GDM1 (cell line): ENCODE data around the gene DMAC2.
"Not testable (repeated sequence)": the region's sequence is repeated elsewhere in the genome, so short reads cannot be mapped to it uniquely, and the experiment has no call there.

Source experiments
- DNase-seq: peaks from one replicate; lab custom pipeline; 2025; lab: John Stamatoyannopoulos, UW

The DMAC2 gene

DNA sequence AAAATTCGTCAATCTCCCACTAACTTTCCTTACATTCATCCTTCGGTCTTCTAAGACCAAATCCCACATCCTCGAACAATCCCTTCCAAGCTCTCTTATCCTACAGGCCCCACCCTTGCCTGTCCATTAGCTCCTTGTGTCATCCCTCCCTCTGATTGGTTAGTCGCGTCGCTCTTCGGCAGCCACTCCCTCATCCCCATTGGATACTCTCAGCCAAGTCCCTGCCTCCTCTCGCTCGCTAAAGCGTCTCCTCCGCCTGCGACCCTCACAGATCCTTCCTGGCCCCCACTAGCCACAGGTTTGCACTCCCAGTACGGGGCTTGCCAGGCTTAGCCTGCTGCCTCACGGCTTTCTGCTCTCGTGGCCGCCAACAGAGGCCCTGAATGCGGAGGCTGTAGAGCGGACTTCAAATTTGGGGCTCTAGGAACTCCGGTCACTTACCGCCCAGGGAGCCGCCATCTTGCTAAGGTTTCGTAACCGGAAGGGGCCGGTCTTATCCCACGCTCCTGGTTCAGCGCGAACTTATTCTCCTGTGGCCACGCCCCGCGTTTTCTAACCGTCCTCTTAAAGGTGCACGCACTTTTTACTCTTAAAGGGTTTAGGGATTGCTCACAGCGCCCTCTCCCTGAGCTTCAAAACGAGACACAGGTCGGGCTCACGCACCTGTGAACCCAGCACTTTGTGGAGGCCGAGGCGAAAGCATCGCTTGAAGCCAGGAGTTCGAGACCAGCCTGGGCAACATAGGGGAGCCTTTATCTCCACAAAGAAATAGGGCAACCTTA is at the start of gene DMAC2:
Gene DMAC2, minus strand, starts transcription at position 472 of the 782 bp plus-strand sequence. Its CDS starts 13 bp downstream, at position 459.
- DNase-seq, result peak; percentile 95

DNA sequence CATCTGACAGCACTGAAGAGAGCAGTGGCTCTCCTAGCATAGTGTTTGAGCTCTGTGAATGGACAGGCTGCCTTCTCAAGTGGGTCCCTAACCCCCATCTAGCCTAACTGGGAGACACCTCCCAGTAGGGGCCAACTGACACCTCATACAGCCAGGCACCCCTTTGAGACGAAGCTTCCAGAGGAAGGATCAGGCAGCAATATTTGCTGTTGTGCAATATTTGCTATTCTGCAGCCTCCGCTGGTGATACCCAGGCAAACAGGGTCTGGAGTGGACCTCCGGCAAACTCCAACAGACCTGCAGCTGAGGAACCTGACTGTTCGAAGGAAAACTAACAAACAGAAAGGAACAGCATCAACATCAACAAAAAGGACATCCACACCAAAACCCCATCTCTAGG is 47.2 kb upstream of the DMAC2 start:
- not testable (repeated sequence) for DNase-seq

DNA sequence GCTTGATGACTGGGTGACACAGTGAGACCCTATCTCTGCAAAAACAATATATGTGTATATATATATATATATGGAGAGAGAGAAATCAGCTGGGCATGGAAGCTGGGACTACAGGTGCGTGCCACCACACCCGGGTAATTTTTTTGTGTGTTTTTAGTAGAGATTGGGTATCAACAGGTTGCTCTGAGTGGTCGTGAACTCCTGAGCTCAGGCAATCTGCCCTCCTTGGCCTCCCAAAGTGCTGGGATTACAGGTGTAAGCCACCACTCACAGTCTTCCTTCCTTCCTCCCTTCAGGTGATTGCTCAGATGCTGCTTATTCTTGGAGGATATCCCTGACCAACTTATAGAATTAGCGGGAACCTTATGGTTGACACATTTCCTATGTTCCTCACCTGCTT is 45.1 kb upstream of the DMAC2 start:
- no peak for DNase-seq

DNA sequence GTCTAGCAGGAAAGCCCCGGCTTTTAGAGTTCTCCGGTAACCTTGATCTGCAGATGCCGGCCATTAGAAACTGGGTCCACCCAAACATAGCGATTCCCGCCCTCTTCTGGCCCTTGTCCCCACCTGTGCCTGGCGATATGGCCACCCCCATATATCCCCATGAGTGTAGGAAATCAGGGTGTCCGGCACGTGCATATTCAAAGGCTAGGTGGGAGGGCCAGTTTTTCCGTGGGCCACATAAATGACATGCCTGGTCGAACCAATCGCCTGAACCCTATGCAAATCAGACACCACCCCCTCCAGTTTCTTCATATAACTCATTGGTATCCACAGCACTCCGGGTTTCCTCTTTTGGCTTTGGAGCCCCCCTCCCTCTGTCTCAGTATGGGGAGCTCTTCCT is 40.6 kb upstream of the DMAC2 start:
- no peak for DNase-seq

DNA sequence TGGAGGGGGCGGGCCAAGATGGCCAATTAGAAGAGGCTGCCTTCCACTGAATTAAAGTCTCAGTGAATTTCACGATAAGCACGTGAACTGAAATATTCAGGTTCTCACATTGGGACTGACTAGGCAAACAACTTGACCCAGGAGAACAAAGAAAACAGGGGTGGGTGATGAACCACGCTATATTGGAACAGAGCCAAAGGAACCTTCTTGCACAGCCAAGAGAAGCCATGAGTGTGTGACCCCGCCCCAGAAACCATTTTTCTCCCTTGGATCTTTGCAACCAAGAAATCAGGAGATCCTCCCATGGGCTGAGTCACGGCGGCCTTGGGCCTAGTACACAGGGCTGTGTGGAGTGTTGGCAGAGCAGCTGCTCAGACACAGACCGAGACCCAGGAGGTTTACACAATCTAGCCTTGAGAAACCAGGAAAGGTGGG is 40.1 kb upstream of the DMAC2 start:
- no peak for DNase-seq

DNA sequence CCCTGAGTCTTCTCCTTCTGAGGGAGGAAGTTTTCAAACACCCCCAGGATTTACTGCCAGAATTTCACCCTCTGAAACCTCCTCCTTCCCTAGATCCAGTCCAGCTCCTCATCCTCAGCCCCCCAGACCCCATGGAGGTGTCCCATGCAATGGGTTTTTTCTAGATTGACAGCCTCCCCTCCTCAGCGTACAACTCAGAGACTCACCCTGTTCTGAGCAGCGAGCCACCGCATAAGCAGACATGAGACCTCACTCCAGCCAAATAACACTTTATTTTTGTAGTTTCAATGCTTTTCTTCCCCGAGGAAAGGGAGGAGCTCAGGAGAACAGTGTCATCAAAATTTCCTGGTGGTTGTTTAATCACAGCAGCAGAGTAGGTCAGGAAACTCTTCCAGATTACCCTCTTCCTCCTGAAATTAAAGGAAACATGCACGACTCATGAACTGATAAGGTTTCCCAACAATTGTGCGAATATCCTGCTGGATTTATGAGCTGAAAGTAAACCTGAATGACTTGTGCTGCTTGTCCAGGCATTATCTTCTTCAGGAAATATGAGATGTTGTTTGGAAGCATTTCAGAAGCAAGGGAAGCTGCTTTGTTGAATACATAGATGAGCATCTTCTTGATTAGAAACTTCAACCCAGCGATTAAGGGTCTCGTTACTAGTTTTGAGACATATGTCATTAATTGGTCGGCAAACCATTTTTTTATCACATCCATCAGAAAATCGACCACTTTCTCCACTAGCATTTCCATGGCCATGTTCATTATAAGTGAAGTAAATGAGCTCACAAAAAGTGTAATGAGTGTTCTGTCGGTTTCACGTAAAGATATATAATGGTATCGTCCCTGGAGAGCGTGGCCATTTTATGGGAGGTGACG is 39.4 kb upstream of the DMAC2 start:
- no peak for DNase-seq

DNA sequence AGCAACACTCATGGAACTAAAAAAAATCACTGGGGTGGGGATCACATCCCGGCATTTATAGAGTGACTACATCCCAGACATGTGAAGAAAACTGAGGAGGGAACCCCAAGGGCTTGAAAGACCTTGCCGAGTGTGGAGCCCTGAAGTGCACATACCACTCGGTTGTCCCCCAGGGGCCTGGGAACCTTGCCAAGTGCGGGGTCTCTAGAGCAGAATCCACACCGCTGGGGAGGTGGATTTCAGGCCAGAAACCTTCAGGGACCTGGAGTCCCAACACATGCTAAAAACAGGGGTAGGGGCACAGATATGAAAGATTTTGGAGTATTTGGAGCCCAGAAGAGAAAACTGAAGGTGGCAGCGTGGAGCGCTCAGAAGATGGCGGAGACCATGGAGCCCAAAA is 38.5 kb upstream of the DMAC2 start:
- DNase-seq, result no peak

DNA sequence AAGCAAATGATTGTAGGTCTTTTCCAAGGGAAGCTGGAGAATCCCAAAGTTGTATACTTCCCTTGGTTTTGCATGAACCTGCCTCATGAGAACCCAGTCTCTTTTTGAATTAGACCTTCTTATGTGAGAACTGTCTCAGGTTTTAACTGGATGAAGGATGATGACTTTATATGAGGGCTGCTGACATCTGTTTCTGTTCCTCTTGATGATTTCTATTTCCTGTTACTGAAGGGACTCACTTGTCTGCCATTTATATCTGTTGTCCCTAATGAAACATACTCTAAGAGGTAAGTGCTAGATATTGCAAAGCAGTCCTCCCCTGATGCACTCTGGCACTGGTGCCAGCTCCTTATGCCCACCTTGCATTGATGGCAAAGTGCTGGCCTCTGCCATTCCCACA is 36.9 kb upstream of the DMAC2 start:
- DNase-seq, result no peak

DNA sequence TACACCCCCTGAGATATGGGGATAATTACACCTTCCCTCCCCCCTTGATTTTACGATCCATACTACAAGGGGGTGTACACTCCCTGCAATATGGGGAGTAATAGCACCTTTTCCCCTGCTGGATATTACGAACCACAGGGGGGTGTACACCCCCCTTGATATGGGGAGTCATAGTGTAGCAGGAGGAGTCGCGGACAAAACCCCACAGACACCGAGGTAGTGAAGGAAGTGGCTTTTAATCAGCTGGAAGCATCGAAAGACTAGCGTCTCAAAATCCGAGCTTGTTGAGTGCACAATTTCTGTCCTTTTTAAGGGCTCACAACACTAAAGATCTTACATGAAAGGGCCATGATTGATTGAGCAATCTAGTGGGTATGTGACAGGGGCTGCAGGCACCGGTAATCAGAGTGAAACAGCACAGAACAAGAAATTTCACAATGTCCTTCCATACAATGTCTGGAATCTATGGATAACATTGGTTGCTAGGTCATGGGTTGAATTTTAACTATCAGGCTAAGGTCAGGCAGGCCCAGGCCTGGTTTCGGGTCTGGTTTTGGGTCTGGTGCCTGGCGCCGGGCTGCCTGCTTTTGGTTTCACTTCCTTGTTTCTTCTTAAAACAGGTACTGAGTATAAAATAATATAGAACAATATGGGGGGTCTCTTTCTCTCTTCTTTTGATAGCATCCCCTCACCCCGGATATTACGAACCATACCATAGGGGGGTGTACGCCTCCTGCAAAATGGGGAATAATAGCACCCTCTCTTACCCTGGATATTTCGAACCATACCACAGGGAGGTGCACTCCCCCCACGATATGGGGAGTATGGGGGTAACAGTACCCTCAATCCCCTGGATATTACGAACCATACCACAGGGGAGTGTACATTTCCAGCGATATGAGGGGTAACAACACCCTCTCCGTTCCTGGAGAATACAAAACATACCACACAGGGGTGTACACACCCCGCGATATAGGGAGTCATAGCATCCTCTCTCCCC is 23.8 kb upstream of the DMAC2 start:
- not testable (repeated sequence) for DNase-seq

DNA sequence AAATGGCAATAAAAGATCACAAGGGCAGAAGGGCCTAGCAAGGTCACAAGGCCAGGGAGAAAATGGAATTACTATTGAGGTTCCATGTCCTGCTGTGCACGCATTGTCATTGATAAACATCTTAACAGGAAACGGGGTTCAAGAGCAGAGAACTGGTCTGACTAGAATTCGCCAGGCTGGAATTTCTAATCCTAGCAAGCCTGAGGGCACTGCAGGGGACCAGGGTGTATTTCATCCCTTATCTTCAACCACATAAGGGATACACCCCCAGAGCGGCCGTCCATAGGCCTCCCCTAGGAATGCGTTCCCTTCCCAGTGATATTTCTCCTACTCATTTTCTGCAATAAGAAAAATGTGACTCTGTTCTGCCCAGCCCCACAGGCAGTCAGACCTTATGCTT is 22.8 kb upstream of the DMAC2 start:
- DNase-seq, result no peak

DNA sequence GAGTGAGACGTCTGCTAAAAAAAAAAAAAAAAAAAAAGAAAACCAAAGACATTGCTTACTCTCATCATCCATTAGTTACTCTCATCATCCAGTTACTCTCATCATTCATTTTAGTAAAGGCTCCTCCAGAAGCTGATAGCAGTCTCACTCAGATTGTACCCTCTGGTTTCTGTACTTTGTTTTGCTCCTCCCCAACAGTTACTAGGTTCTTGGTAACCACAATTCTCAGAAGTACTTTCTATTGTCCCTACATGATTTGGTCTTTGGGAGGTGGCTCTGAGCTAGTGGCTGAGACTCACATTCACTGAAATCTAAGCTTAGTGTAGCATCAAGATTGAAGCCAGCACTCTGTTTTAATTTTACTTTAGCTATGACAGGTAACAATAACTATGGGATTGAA is 17.5 kb upstream of the DMAC2 start:
- no peak for DNase-seq

DNA sequence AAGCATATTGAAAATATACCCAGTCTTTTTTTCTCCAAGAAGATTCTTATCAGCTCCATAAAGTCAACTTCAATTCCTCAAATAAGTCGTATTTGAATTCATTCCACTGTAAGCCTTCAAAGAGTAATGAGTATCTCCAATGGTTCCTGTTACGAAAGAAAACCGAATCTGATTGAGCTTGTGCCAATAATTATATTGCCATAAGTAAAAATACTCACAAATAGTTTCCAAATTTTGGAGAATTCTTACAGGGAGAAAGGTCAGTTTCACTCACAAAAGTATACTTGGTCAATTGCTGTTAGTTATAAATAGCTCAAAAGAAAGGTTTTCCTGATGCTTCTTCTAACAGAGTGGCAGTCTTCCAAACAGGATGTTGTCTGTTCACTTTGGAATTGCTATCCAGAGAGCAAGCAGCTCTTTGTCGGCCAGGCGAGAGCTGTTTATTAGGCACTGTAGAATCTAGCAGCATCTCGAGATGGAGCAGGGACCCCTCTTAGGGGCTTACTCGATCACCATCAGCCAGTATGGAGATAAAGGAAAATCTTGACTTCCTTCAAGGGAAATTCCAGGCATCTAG is 16.7 kb upstream of the DMAC2 start:
- DNase-seq, result no peak

DNA sequence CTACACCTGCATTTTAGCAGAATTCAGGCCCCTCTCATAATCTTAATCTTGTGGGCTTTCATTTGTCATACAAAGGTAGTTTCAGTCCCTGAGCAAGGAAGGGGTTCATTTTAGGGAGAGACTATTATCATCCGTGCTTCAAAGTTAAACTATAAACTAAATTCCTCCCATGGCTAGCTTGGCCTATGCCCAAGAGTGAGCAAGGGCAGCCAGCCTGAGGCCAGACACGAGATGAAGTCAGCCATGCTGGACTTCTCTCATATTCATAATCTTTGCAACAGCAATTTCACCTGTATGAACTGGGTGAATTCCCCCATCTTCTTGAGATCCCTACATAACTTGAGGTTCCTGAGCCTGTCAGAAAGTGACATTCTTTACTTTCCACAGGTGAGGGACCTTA is 16.2 kb upstream of the DMAC2 start:
- DNase-seq, result no peak

DNA sequence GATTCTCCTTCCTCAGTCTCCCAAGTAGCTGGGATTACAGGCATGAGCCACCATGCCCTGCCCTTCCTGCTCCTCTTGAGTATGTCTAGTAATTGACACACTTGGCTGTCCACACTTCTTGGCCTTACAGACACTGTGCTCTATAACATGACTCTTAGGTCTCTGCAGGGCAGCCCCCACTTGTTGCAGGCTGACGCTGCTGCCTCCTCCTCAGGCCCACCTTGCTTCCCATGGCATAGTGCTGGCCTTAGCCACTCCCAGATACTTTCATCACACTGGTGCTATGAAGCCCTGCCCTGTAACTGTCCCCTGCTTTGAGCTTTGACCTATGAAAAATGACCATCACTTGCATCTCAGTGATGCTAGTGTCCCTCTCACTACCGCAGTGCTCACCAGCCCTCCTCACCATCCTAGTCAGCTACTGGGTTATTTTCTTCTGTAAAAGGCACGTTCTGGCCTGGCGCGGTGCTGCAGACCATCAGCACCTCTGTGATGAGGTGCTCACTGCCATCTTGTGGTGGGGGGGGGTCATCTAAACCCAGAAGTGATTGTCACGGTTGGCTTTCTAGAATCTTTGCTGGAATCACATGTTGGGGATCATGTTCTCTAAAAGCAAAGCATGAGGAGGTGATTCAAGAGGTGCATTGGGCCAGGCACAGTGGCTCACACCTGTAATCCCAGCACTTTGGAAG is 13.0 kb upstream of the DMAC2 start:
- no peak for DNase-seq

DNA sequence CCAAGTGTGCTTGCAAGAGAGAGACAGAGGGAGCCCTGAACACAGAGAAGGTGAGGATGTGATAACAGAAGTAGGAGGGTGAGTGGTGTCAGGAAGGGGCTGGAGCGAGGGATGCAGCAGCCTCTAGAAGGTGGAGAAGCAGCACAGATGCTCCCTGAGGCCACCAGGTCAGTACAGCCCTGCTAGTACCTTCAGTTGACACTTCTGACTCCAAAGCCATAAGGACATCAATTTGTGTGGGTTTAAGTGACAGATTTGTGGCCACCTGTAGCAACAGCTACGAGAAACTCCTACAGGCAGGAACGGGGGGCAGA is 10.1 kb upstream of the DMAC2 start:
- DNase-seq, result no peak

DNA sequence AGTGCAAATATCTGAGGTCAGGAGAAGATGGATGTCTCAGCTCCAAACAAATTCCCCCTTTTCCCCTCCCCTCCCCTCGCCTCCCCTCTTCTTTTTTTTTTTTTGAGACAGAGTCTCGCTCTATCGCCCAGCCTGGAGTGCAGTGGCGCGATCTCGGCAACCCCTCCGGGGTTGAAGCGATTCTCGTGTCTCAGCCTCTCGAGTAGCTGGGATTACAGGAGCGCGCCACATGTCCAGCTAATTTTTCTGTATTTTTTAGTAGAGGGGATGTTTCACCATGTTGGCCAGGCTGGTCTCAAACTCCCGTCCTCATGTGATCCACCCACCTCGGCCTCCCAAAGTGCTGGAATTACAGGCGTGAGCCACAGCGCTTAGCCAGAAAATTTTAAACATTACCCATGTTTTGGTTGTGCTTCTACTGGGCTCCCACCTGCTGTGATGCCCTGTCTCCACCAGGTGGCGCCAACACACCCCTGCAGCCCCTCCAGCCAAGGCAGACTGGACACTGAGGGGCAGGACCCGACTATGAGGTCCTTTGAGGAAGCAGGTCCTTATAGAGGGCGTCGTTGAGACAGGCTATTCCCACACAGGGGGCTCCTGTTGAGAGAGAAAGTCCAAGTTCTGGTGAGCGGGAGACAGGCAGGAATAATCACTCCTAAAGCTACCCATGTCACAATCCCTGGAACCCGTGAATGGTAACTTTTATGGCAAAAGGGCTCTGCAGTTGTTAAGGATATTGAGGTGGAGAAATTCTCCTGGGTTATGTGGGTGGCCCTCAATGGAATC is 9.6 kb upstream of the DMAC2 start:
- DNase-seq, result peak; percentile 52

DNA sequence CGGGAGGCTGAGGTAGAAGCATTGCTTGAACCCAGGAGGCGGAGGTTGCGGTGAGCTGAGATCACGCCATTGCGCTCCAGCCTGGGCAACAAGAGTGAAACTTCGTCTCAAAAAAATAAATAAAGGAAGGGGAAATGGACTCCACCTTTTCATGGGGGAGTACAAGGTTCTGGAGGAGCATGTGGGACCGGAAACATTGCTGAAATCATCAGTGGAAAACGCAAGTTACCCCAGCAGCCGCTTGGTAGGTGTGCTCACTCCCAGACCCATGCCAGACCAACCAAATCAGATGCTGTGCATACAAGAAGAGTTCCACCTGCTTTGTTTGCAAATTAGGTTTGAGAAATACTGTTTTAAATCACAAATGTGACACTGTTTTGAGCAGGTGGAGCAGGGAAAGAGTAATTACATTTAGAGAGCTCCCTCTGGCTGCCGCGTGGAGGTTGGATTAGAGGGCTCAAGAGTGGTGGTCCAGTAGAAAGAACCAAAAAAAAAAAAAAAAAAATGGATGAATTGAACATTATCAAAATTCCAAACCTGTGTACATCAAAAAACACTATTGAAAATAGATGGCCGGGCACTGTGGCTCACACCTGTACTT is 8.1 kb upstream of the DMAC2 start:
- no peak for DNase-seq

DNA sequence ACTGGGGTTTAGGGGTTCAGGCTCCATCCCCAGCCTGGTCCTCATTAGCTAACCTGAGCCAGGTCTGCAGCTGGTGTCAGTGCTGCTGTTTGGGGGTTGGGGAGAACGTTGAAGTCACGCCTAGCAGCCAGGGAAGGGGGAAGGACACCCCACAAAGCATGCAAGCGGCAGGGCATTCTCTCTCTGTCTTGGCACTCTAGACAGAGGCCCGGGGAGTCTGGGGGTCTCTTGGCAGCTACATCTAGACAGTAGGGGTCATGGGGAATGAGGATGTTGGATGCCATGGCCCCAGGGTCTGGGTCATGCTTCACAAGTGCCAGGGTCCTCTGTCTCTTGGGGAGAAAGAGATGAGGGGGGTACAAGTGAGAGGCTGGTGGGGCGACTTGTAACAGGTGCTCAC is 5.9 kb upstream of the DMAC2 start:
- no peak for DNase-seq

DNA sequence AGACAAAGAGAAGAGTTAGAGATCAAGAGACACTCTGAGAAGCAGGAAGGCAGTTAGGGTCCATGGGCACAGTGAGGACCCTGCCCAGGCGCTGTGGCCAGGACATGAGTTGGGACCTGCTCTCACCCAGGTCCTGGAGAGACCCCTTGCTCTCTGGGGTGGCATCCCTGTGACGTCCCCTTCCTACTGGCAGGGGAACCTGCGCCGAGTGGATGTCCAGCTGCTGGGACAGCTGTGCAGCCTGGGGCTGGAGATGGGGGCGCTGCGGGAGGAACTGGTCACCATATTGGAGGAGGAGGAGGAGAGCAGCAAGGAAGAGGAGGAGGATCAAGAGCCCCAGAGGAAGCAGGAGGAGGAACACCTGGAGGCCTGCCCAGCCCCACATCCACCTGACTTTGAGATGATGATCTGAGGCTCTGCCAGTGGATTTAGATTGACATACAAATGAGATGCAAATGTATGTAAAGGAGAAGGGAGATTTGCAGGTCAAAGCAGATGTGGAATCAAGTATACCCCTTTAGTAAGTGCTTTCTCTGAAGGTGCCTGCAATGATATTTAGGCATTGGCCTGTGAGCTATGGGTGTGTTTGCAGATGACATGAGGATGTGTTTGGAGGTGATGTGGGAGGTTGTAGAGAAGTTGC is 4.2 kb upstream of the DMAC2 start:
- no peak for DNase-seq
